ENCODE measurements around the gene SEMA3F. TPM values are rescaled to one million over a fixed set of nuclear protein-coding genes. Genes with fewer than 3 reads are reported as not detected.
A peak's percentile ranks its signal among the peaks of the same experiment; 100 is the strongest.

The SEMA3F gene
- total and polyA plus RNA-seq, 4 donors, result 0.60 to 4.8 (median 2.1) TPM

- Histone ChIP-seq H3K36me3 (ENCODE audit: control insufficient read depth in 4 of 4, insufficient read depth in 3 of 4, low read depth in 1 of 4, low read length in 3 of 4) (no peaks in the 10 kb centered on the region), H3K9me3 (ENCODE audit: control insufficient read depth in 4 of 4, low read length in 3 of 4) (no peaks in the 10 kb centered on the region), H3K27me3 (ENCODE audit: control insufficient read depth in 4 of 4, insufficient read depth in 4 of 4, low read length in 3 of 4) (no peaks in the 10 kb centered on the region), H3K4me1 (ENCODE audit: control insufficient read depth in 4 of 4, insufficient read depth in 4 of 4, low read length in 3 of 4) (peaks cover 16 to 50% (median 39%) of the 10 kb centered on the region in 4 donors), H3K9ac (ENCODE audit: low read depth in 1 of 2, low read length in 2 of 2) (no peak overlapping the region), H3K27ac (ENCODE audit: low read depth in 1 of 2, low read length in 2 of 2) (peak overlapping the region in 1 of 2 donors; percentile 44), H3K4me3 (ENCODE audit: low read depth in 1 of 3, low read length in 3 of 3) (no peak overlapping the region)
- no peak for TF ChIP-seq REST (IDR thresholded peaks at IDR 0.05)
- no peak for TF ChIP-seq RXRA (IDR thresholded peaks at IDR 0.05)
- TF ChIP-seq HNF4G (IDR thresholded peaks at IDR 0.05), result no peak
- no peak for TF ChIP-seq TAF1 (conservative IDR thresholded peaks at IDR 0.05)
- no peak for TF ChIP-seq ZBTB33 (IDR thresholded peaks at IDR 0.05)
- no peak for TF ChIP-seq GABPA (IDR thresholded peaks at IDR 0.05 in 1 of 2, conservative IDR thresholded peaks at IDR 0.05 in 1 of 2)
- no peak for TF ChIP-seq ATF3 (IDR thresholded peaks at IDR 0.05)
- no peak for TF ChIP-seq HNF4A (conservative IDR thresholded peaks at IDR 0.05)
- DNase-seq (ENCODE audit: low spot score), result no peak
- WGBS, result 72% methylated on average over 16 of the region's 16 CpGs
These were observed 12.1 kb downstream of the SEMA3F start for GRCh38 chr3:50167069-50167840.

- H3K9ac ChIP-seq (ENCODE audit: low read depth in 1 of 2, low read length in 2 of 2), result no peak overlapping the region
- TF ChIP-seq REST (IDR thresholded peaks at IDR 0.05), result no peak
- TF ChIP-seq RAD21 (IDR thresholded peaks at IDR 0.05), result no peak
- TF ChIP-seq FOXA2 (IDR thresholded peaks at IDR 0.05), result no peak
- no peak for TF ChIP-seq HNF4G (IDR thresholded peaks at IDR 0.05)
- TF ChIP-seq RXRA (IDR thresholded peaks at IDR 0.05), result no peak
- no peak for TF ChIP-seq FOXA1 (IDR thresholded peaks at IDR 0.05)
- TF ChIP-seq GABPA (IDR thresholded peaks at IDR 0.05 in 1 of 2, conservative IDR thresholded peaks at IDR 0.05 in 1 of 2), result no peak
- H3K9me3 ChIP-seq (ENCODE audit: control insufficient read depth in 4 of 4, low read length in 3 of 4), result no peaks in the 10 kb centered on the region
- 93% methylated on average over 7 of the region's 7 CpGs for whole genome bisulfite sequencing
- no peak overlapping the region for H3K27ac ChIP-seq (ENCODE audit: low read depth in 1 of 2, low read length in 2 of 2)
- peaks cover 18 to 55% (median 39%) of the 10 kb centered on the region in 4 donors for H3K4me1 ChIP-seq (ENCODE audit: control insufficient read depth in 4 of 4, insufficient read depth in 4 of 4, low read length in 3 of 4)
- H3K36me3 ChIP-seq (ENCODE audit: control insufficient read depth in 4 of 4, insufficient read depth in 3 of 4, low read depth in 1 of 4, low read length in 3 of 4), result no peaks in the 10 kb centered on the region
- no peak overlapping the region for H3K4me3 ChIP-seq (ENCODE audit: low read depth in 1 of 3, low read length in 3 of 3)
- no peaks in the 10 kb centered on the region for H3K27me3 ChIP-seq (ENCODE audit: control insufficient read depth in 4 of 4, insufficient read depth in 4 of 4, low read length in 3 of 4)
- DNase-seq (ENCODE audit: low spot score), result no peak
These were observed 12.7 kb downstream of the SEMA3F start for GRCh38 chr3:50167841-50168209.

Data from liver (tissue), 9 donors.